Measurements from ENCODE around the gene DOCK6.

- TF ChIP-seq ZNF281 (CRISPR knock-in tag; IDR thresholded peaks at IDR 0.05), result no peak
- TF ChIP-seq SMAD3 (CRISPR knock-in tag; IDR thresholded peaks at IDR 0.05; ENCODE audit: borderline replicate concordance), result no peak
- TF ChIP-seq TP53 (CRISPR knock-in tag; IDR thresholded peaks at IDR 0.05), result no peak
- TF ChIP-seq, protein P1, sequence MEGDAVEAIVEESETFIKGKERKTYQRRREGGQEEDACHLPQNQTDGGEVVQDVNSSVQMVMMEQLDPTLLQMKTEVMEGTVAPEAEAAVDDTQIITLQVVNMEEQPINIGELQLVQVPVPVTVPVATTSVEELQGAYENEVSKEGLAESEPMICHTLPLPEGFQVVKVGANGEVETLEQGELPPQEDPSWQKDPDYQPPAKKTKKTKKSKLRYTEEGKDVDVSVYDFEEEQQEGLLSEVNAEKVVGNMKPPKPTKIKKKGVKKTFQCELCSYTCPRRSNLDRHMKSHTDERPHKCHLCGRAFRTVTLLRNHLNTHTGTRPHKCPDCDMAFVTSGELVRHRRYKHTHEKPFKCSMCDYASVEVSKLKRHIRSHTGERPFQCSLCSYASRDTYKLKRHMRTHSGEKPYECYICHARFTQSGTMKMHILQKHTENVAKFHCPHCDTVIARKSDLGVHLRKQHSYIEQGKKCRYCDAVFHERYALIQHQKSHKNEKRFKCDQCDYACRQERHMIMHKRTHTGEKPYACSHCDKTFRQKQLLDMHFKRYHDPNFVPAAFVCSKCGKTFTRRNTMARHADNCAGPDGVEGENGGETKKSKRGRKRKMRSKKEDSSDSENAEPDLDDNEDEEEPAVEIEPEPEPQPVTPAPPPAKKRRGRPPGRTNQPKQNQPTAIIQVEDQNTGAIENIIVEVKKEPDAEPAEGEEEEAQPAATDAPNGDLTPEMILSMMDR (IDR thresholded peaks at IDR 0.05), result no peak
Measured at GRCh38 chr19:11168568-11168967, 93.8 kb downstream of the DOCK6 start.

Measured in WTC11 (cell line).